DOHH2 (cell line): ENCODE data around the gene ALPL.

Experiments used
- H3F3A ChIP-seq: fragments of 200-600 bp; sonication (generic), shearing (Covaris generic); 2 replicates; pipeline ENCODE4 v1.6.0; 2016; ENCODE audit warnings: antibody characterized with exemption, mild to moderate bottlenecking; ENCODE audit not compliant: control insufficient read depth, insufficient read depth
- H3K27ac ChIP-seq: fragments of 200-600 bp; sonication (generic); 2 replicates; pipeline ENCODE4 v1.5.1; 2014; ENCODE audit warnings: low read depth, mild to moderate bottlenecking, low read length, moderate library complexity
- H3K27me3 ChIP-seq: fragments of 200-600 bp; sonication (generic); 2 replicates; pipeline ENCODE4 v1.6.1; 2014; ENCODE audit warnings: mild to moderate bottlenecking, low read length, mixed read lengths; ENCODE audit not compliant: control insufficient read depth
- H3K36me3 ChIP-seq: fragments of 200-600 bp; sonication (generic); 2 replicates; pipeline ENCODE4 v1.6.1; 2014; ENCODE audit warnings: mild to moderate bottlenecking, low read length, moderate library complexity, mixed read lengths; ENCODE audit not compliant: control insufficient read depth
- H3K4me1 ChIP-seq: fragments of 200-600 bp; sonication (generic); 2 replicates; pipeline ENCODE4 v1.6.1; 2014; ENCODE audit warnings: mild to moderate bottlenecking, low read length, mixed read lengths; ENCODE audit not compliant: control insufficient read depth
- H3K4me2 ChIP-seq: fragments of 200-600 bp; sonication (generic); 2 replicates; pipeline ENCODE4 v1.6.0; 2014; ENCODE audit warnings: mild to moderate bottlenecking, low read length, moderate library complexity
- H3K4me3 ChIP-seq: fragments of 200-600 bp; sonication (generic); 2 replicates; pipeline ENCODE4 v1.5.1; 2014; ENCODE audit warnings: mild to moderate bottlenecking, low read length, mixed read lengths
- H3K79me2 ChIP-seq: fragments of 200-600 bp; sonication (generic); 2 replicates; pipeline ENCODE4 v1.6.1; 2014; ENCODE audit warnings: mild to moderate bottlenecking, low read length, mixed read lengths; ENCODE audit not compliant: control insufficient read depth
- H3K9me2 ChIP-seq: fragments of 200-600 bp; sonication (generic); replicated peaks from 2 replicates; pipeline ENCODE4 v1.6.1; 2014; ENCODE audit warnings: mild to moderate bottlenecking, low read length, mixed read lengths; ENCODE audit not compliant: control insufficient read depth
- H3K9me3 ChIP-seq: fragments of 200-600 bp; sonication (generic); 2 replicates; pipeline ENCODE4 v1.6.1; 2014; ENCODE audit warnings: antibody characterized with exemption, low read length, mixed read lengths; ENCODE audit not compliant: control insufficient read depth, insufficient read depth
- H4K20me1 ChIP-seq: fragments of 200-600 bp; sonication (generic); 2 replicates; pipeline ENCODE4 v1.6.0; 2014; ENCODE audit warnings: low read depth, mild to moderate bottlenecking, antibody characterized with exemption, low read length, moderate library complexity; ENCODE audit not compliant: control insufficient read depth, insufficient read depth
- EZH2phosphoT487 ChIP-seq: fragments of 200-600 bp; sonication (generic); IDR thresholded peaks from 2 replicates; pipeline ENCODE4 v1.6.1; 2017; ENCODE audit warnings: borderline replicate concordance, mild to moderate bottlenecking, antibody characterized with exemption, low read length, moderate library complexity, mixed read lengths
- TF ChIP-seq, protein P1 (sequence below): fragments of 200-600 bp; sonication (generic); IDR thresholded peaks from one replicate; pipeline ENCODE4 v1.5.1; 2014; ENCODE audit warnings: antibody characterized with exemption, mild to moderate bottlenecking, low read depth, low read length; ENCODE audit not compliant: poor library complexity, severe bottlenecking

The ALPL gene

DNA sequence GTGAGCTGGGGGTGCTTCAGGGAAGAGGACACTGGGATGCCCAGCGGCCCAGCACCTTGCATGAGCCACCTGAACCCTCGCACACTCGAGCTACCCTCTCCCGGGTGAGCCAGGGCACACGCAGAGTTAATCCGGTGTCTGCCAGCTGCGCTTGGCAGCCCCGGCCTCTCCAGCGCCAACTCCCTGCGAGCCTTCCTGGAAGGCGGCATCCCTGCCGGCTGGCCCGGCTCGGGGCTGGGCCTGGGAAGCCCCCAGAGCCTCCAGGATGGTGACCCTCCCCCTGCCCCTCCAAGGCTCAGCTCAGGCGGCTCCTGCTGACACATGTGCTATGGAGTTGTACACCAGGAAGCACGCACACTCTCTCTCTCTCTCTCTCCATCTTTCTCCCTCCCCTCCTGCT, 111.3 kb downstream of the ALPL start:
- Histone ChIP-seq H3F3A (no peaks in the 10 kb centered on the region), H3K27ac (no peak overlapping the region), H3K27me3 (peaks cover 18% of the 10 kb centered on the region), H3K4me1 (peaks cover 8% of the 10 kb centered on the region), H3K79me2 (no peaks in the 10 kb centered on the region), H3K4me2 (no peak overlapping the region), H3K9me2 (no peaks in the 10 kb centered on the region), H3K4me3 (no peak overlapping the region), H3K9me3 (no peaks in the 10 kb centered on the region), H4K20me1 (no peaks in the 10 kb centered on the region), H3K36me3 (no peaks in the 10 kb centered on the region)
- no peak for TF ChIP-seq EZH2phosphoT487
- TF ChIP-seq, protein P1, sequence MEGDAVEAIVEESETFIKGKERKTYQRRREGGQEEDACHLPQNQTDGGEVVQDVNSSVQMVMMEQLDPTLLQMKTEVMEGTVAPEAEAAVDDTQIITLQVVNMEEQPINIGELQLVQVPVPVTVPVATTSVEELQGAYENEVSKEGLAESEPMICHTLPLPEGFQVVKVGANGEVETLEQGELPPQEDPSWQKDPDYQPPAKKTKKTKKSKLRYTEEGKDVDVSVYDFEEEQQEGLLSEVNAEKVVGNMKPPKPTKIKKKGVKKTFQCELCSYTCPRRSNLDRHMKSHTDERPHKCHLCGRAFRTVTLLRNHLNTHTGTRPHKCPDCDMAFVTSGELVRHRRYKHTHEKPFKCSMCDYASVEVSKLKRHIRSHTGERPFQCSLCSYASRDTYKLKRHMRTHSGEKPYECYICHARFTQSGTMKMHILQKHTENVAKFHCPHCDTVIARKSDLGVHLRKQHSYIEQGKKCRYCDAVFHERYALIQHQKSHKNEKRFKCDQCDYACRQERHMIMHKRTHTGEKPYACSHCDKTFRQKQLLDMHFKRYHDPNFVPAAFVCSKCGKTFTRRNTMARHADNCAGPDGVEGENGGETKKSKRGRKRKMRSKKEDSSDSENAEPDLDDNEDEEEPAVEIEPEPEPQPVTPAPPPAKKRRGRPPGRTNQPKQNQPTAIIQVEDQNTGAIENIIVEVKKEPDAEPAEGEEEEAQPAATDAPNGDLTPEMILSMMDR = no peak

DNA sequence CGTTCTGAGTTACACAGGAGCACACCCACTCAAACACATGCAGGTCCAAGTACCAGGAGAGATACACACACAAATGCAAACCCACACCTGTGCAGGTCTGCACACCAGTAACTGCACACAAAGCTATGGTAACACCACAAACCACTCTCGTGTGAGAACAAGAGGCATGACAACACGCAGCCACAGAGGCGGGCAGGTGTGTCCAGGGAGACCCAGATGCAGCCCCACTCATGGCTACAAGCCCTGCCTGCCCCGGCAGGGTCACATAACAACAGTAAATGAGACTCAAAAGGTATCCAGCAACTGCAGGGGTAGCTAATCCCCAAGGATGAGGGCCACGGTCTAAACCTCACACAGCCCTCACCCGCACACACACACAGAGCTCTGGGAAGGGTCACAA, 111.8 kb downstream of the ALPL start:
- H3K9me3 ChIP-seq = no peaks in the 10 kb centered on the region
- no peak overlapping the region for H3K27ac ChIP-seq
- no peak overlapping the region for H3K4me2 ChIP-seq
- H3K79me2 ChIP-seq = no peaks in the 10 kb centered on the region
- H4K20me1 ChIP-seq = no peaks in the 10 kb centered on the region
- H3K36me3 ChIP-seq = no peaks in the 10 kb centered on the region
- H3K9me2 ChIP-seq = no peaks in the 10 kb centered on the region
- no peaks in the 10 kb centered on the region for H3F3A ChIP-seq
- peaks cover 8% of the 10 kb centered on the region for H3K4me1 ChIP-seq
- no peak overlapping the region for H3K4me3 ChIP-seq
- no peak for TF ChIP-seq EZH2phosphoT487
- TF ChIP-seq, protein P1 = no peak
- peaks cover 18% of the 10 kb centered on the region for H3K27me3 ChIP-seq

DNA sequence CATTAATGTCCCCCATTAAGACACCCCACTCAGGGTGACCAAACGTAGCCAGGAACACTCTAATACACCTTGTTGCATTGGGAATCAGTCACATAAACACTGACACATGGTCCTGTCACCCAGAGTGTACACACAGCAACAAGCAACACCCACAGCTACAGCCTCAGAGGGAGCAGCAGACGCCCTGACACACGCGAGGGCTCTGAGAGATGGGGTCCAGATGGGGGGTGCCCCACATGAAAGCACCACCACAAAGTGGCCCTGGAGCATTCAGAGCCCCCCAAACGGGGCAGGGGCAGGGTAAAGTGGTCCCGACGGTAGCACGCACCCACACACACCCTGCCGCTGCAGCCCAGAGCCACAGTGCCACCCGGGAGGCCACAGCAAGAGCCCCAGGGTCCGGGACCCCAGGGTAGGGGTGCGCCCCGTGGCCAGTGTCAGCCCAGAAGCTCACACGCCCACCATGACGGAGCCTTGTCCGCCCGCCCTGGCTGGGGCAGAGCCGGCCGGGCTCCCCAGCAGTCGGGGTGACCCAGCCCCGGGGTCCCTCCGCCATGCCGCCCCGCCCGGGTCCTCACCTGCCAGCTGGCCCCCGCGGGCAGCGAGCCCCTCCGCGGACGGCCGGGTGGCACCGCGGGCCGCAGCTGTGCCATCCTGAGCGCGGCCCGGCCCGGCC, 112.7 kb downstream of the ALPL start:
- no peak overlapping the region for H3K27ac ChIP-seq
- no peak overlapping the region for H3K4me3 ChIP-seq
- TF ChIP-seq, protein P1 = no peak
- no peak for TF ChIP-seq EZH2phosphoT487

More for the DNA sequence above, 112.7 kb downstream of the ALPL start:
- H4K20me1 ChIP-seq = no peaks in the 10 kb centered on the region
- H3K4me2 ChIP-seq = no peak overlapping the region
- no peaks in the 10 kb centered on the region for H3K79me2 ChIP-seq
- no peaks in the 10 kb centered on the region for H3K36me3 ChIP-seq
- peaks cover 18% of the 10 kb centered on the region for H3K27me3 ChIP-seq
- H3K4me1 ChIP-seq = peaks cover 8% of the 10 kb centered on the region
- no peaks in the 10 kb centered on the region for H3K9me3 ChIP-seq
- H3K9me2 ChIP-seq = no peaks in the 10 kb centered on the region
- no peaks in the 10 kb centered on the region for H3F3A ChIP-seq
